Measurements from ENCODE around the gene LGR4.
"Not testable (repeated sequence)": the region's sequence is repeated elsewhere in the genome, so short reads cannot be mapped to it uniquely, and the experiment has no call there.

LGR4 gene

DNA sequence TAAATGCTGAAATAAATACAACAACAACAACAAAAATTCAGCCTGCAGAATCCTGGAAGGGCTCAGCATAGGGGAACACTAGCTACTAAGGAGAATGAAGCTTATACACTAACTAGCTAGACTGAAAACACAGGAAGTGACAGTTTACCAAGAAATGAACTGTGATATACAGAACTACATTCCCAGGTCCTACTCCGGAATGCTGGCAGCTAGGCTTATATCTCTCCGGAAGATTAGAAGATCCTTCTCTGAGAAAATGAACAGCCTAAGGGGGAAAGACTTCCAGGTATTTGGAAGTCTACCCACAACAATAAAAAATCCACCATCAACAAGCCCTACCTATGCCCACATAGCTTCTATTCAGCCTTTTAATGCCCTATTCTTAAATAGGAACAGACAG is 140.6 kb downstream of the LGR4 start:
- DNase-seq: no peak

DNA sequence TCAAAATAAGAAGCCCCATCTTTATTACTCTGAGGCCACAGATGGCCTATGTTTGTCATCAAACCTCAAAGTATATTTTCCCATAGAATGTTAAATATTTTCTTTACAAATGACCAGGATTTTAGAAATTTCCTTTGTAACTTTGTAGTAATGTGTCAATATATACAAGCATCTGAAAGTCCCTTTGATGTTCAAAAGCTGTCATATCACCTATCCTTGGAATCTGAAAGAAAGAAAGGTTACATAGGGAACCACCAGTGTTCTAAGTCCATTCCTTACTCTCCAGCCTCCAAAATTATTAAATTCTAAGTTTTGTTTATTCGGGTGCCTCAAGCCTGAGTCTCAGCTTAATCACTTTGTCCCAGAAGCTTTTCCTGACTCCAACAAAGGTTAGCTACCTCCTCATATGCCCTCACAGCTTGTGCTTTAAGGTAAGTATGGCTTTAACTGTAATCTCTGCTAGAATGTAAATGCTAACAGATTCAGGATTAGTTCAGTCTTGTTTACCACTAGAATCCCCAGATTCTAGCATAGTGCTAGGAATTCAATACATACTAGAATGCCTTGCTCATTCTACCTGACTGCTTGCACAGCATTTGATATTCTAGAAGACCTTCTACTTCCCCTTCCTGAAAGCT is 141.8 kb downstream of the LGR4 start:
- DNase-seq: no peak

- DNase-seq: no peak
Observed at GRCh38 chr11:27329867-27330632, 142.5 kb downstream of the LGR4 start.

DNA sequence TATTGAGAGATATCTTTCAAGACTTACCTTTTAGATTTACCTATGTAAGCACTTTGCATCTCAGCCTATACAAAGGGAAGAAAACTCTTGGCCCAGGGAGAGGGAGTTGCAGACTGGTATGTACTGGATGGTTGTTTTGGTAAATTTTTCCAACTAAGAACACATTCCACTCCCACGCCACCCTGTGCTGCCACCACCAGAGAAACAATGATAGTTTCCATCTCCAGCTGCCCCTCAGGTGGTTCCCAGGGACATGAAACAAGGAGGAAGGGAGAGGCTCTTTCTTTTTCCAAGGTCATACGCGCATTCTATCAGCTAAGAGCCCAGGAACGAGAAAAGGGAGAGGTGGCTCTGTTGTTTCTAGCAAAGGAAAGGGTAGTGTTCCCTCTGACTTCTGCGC is 144.0 kb downstream of the LGR4 start:
- no peak for DNase-seq

GRCh38 chr11:27327064-27327463 is 145.5 kb downstream of the LGR4 start:
- DNase-seq: not testable (repeated sequence)

DNA sequence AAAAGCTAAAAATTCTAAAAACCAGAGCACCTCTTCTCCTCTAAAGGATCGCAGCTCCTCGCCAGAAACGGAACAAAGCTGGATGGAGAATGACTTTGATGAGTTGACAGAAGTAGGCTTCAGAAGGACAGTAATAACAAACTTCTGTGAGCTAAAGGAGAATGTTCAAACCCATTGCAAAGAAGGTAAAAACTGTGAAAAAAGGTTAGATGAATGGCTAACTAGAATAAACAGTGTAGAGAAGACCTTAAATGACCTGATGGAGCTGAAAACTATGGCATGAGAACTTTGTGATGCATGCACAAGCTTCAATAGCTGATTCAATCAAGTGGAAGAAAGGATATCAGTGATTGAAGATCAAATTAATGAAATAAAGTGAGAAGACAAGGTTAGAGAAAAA is 150.4 kb downstream of the LGR4 start:
- not testable (repeated sequence) for DNase-seq

DNA sequence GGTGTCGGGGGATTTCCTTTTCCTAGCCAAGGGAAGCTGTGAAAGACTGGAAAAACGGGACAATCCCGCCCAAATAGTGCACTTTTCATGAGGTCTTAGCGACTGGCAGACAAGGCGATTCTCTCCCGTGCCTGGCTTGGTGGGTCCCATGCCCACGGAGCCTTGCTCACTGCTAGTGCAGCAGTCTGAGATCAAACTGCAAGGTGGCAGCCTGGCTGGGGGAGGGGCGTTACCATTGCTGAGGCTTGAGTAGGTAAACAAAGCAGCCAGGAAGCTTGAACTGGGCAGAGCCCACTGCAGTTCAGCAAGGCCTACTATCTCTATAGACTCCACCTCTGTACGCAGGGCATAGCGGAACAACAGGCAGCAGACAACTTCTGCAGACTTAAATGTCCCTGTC is 151.2 kb downstream of the LGR4 start:
- not testable (repeated sequence) for DNase-seq

GRCh38 chr11:27319072-27319471 is 153.5 kb downstream of the LGR4 start:
- DNase-seq: no peak

DNA sequence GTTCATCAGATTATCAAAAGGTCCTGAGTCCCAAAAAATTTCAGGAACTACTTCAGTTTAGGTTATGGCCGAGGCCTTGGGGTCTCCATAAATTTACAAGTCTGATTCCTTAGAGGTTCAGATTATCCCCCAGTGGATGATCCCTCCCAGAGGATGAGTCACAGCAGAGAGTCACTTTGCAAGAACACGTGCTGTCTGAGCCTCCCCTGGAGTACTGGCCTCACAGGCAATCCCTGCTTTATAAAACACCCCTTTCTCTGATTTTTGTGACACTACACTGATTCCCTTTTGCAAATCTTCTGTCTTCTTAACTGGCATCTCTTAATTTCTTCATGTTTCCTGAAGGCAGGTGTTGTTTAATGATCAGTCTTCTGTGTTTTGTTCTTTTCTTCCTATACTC is 154.8 kb downstream of the LGR4 start:
- DNase-seq: no peak
